Gastrocnemius medialis (tissue), 4 donors: ENCODE data around the gene DGKG. TPM values are rescaled to one million over a fixed set of nuclear protein-coding genes. Genes with fewer than 3 reads are reported as not detected.

ENCODE experiments used
- ATAC-seq, 2 donors: fragments of 150-250 bp; one replicate each; pipeline ENCODE4 v1.9.1; 2016
- DNase-seq, 2 donors: peaks; one replicate each; pipeline ENCODE4 v3.0.0-alpha.2; 2019
- H3K27ac ChIP-seq, 4 donors: fragments of 200-600 bp; sonication (generic); 1 replicate in 1 of 4; 2 replicates in 3 of 4; pipeline ENCODE4 v1.5.1; 2016 to 2018; ENCODE audit warnings: mild to moderate bottlenecking in 2 of 4, moderate library complexity in 1 of 4
- H3K27me3 ChIP-seq, 3 donors: fragments of 200-600 bp; sonication (generic) in 2 of 3; 1 replicate in 1 of 3; 2 replicates in 2 of 3; pipeline versions ENCODE4 v1.5.1 to v1.6.0; 2016 to 2019; ENCODE audit warnings: mild to moderate bottlenecking in 1 of 3, moderate library complexity in 1 of 3
- H3K36me3 ChIP-seq, 2 donors: fragments of 200-600 bp; sonication (generic) in 1 of 2; one replicate each; pipeline ENCODE4 v1.5.1; 2017 to 2018
- H3K4me1 ChIP-seq, 2 donors: fragments of 200-600 bp; sonication (generic) in 1 of 2; one replicate each; pipeline ENCODE4 v1.5.1; 2016 to 2017; ENCODE audit warnings: mild to moderate bottlenecking in 2 of 2
- H3K4me3 ChIP-seq, 4 donors: fragments of 200-600 bp; sonication (generic) in 3 of 4; 1 replicate in 1 of 4; 2 replicates in 3 of 4; pipeline ENCODE4 v1.5.1; 2016 to 2019; ENCODE audit warnings: mild to moderate bottlenecking in 2 of 4
- H3K9me3 ChIP-seq, 3 donors: fragments of 200-600 bp; sonication (generic) in 2 of 3; 1 replicate in 1 of 3; 2 replicates in 2 of 3; pipeline ENCODE4 v1.5.1; 2016 to 2019
- CTCF ChIP-seq, 5 experiments: fragments of 450-650 bp in 3 of 5; fragments of 200-600 bp in 2 of 5; sonication (generic) in 2 of 5; IDR thresholded peaks in 4 of 5; conservative IDR thresholded peaks in 1 of 5; 1 replicate in 4 of 5; 2 replicates in 1 of 5; pipeline ENCODE4 v1.5.1; 2016 to 2019; ENCODE audit warnings: antibody characterized with exemption in 5 of 5, mild to moderate bottlenecking in 3 of 5, moderate library complexity in 3 of 5
- POLR2A ChIP-seq, 2 donors: fragments of 450-650 bp; IDR thresholded peaks; one replicate each; pipeline ENCODE4 v1.6.1; 2017; ENCODE audit warnings: antibody characterized with exemption in 2 of 2, mild to moderate bottlenecking in 2 of 2, moderate library complexity in 2 of 2
- in situ Hi-C, 4 donors: fragments of 200-750 bp; cut with MboI; loops; one replicate each; pipeline versions ENCODE4 v1.15.0 to v1.8.0; 2017; ENCODE audit warnings: low sequenced_read_pairs in 4 of 4
- intact Hi-C: fragments of 100-400 bp; cut with DNase I; formaldehyde crosslinking; loops from one replicate; pipeline ENCODE4 v1.15.1; 2023; ENCODE audit warnings: low total_unique reads
- total RNA-seq, 4 donors: library from RNA; depleted of rRNA; stranded (reverse); fragments of >200 nt; gene quantifications; one replicate each; pipeline versions ENCODE4 v1.1.0 to v1.2.3, GENCODE V29; 2016

DGKG gene
- total RNA-seq, 4 donors from 2014 or later, result 5.0 to 11.2 (median 7.7) TPM

DNA sequence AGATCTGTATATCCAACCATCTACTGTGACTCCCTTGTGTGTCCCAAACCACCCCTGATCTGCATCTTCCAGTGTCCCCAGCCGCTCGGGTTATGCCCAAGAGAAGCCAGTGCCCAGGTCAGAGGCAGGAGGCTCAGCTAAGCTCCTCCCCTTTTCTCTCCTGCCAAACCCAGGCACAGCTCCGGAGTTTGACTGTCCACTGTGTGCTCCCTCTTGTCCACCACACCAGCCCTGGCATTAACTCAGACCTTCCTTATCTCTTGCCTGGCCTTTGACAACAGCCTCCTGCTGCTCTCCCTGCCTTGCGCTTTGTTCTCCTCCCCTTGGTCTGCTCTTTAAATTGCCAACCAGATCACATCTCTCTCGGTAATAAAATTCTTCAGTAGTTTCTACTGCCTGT lies 39.3 kb downstream of the DGKG start:
- no peak for DNase-seq

GRCh38 chr3:186321746-186322145 lies 40.3 kb downstream of the DGKG start:
- no peak overlapping the region for H3K27ac ChIP-seq

More for the DNA sequence above, 39.3 kb downstream of the DGKG start:
- H3K36me3 ChIP-seq, result no peaks in the 10 kb centered on the region
- no peak overlapping the region for H3K4me3 ChIP-seq
- TF ChIP-seq CTCF (IDR thresholded peaks at IDR 0.05 in 4 of 5, conservative IDR thresholded peaks at IDR 0.05 in 1 of 5), result no peak
- TF ChIP-seq POLR2A (IDR thresholded peaks at IDR 0.05), result no peak
- no peak for ATAC-seq
- no peak overlapping the region for H3K27ac ChIP-seq
- H3K4me1 ChIP-seq, result no peaks in the 10 kb centered on the region
- H3K9me3 ChIP-seq, result no peaks in the 10 kb centered on the region
- no peaks in the 10 kb centered on the region for H3K27me3 ChIP-seq
- in situ Hi-C loops (no loop called here), intact Hi-C loops (no loop called here)

DNA sequence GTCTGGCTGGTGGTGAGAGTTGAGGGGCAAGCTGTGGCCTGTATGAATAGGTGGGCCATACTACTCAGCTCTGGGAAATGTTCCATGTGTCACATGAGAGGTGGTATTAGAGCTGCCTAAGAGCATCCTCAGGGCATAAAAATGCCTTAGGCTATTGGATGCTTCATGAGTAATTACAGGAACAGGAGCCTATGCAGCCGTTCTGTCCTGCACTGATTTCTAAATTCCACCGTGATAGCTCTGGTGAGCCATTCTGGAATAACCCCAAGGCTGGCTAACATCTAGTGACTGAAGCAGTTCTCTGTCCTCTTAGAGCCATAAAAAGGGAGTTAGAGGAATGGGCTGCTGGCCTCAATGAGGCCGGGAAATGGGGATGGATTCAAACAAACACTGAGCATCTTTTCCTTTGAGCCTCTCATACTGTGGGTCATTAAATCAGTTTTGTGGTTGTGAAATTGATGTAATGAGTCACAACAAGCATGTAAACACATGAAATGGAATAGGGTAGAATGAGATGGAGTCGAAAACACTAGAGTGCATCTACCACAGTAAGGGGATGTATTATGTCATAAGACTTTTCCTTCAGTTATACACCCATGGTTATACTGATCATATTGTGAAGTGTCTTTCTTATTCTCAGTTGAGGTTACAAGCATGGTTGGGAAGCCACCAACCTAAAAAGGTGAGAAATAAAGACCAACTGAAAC lies 41.0 kb downstream of the DGKG start:
- no peak for ATAC-seq
- intact Hi-C loops (no loop called here), in situ Hi-C loops (no loop called here)
- DNase-seq, result no peak
- Histone ChIP-seq H3K27ac (no peak overlapping the region), H3K4me1 (no peaks in the 10 kb centered on the region), H3K36me3 (no peaks in the 10 kb centered on the region), H3K27me3 (no peaks in the 10 kb centered on the region), H3K4me3 (no peak overlapping the region), H3K9me3 (no peaks in the 10 kb centered on the region)
- TF ChIP-seq POLR2A (IDR thresholded peaks at IDR 0.05), result no peak
- no peak for TF ChIP-seq CTCF (IDR thresholded peaks at IDR 0.05 in 4 of 5, conservative IDR thresholded peaks at IDR 0.05 in 1 of 5)

More at GRCh38 chr3:186321746-186322145, 40.3 kb downstream of the DGKG start:
- intact Hi-C loops, result no loop called here
- no peak for ATAC-seq
- H3K4me3 ChIP-seq, result no peak overlapping the region
- H3K4me1 ChIP-seq, result no peaks in the 10 kb centered on the region
- in situ Hi-C loops, result no loop called here
- H3K9me3 ChIP-seq, result no peaks in the 10 kb centered on the region
- DNase-seq, result no peak
- H3K36me3 ChIP-seq, result no peaks in the 10 kb centered on the region
- H3K27me3 ChIP-seq, result no peaks in the 10 kb centered on the region
- TF ChIP-seq CTCF (IDR thresholded peaks at IDR 0.05 in 4 of 5, conservative IDR thresholded peaks at IDR 0.05 in 1 of 5) (no peak), POLR2A (IDR thresholded peaks at IDR 0.05) (no peak)

- Histone ChIP-seq H3K27ac (no peak overlapping the region), H3K36me3 (no peaks in the 10 kb centered on the region), H3K4me3 (no peak overlapping the region), H3K9me3 (no peaks in the 10 kb centered on the region), H3K4me1 (no peaks in the 10 kb centered on the region), H3K27me3 (no peaks in the 10 kb centered on the region)
- ATAC-seq, result no peak
- in situ Hi-C loops, result no loop called here
- TF ChIP-seq POLR2A (IDR thresholded peaks at IDR 0.05) (no peak), CTCF (IDR thresholded peaks at IDR 0.05 in 4 of 5, conservative IDR thresholded peaks at IDR 0.05 in 1 of 5) (no peak)
- intact Hi-C loops, result no loop called here
- no peak for DNase-seq
Measured at GRCh38 chr3:186319945-186320344, 42.1 kb downstream of the DGKG start.

DNA sequence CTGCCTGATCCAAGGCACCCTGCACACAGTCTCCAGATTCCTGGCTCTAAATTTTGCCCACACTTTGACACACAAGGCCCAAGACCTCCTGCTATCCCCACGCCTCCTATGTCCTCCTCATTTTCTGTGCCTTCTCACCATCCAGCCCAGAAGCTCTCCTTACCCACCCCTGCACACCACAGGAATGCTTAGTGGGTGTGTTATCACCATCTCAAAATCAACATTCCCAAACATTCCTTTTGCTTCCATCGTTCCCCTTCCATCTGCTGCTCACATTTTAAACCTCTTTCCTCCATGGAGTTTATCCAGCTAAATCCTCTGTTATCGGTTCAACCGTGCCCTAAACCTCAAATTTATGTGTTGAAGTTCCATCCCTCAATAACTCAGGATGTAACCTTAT lies 43.9 kb downstream of the DGKG start:
- TF ChIP-seq CTCF (IDR thresholded peaks at IDR 0.05 in 4 of 5, conservative IDR thresholded peaks at IDR 0.05 in 1 of 5) (no peak), POLR2A (IDR thresholded peaks at IDR 0.05) (no peak)
- no peak for DNase-seq
- Histone ChIP-seq H3K9me3 (no peaks in the 10 kb centered on the region), H3K27ac (no peak overlapping the region), H3K36me3 (no peaks in the 10 kb centered on the region), H3K4me3 (no peak overlapping the region), H3K27me3 (no peaks in the 10 kb centered on the region), H3K4me1 (no peaks in the 10 kb centered on the region)
- in situ Hi-C loops, result no loop called here
- no peak for ATAC-seq
- intact Hi-C loops, result no loop called here
